ENCODE data around the gene PAX8.

GRCh38 chr2:113276761-113277425 lies 1.8 kb downstream of the PAX8 start:
- TF ChIP-seq POLR2AphosphoS5 (IDR thresholded peaks at IDR 0.05) (no peak), CTCF (IDR thresholded peaks at IDR 0.05) (no peak)

Measured in stomach (tissue), 4 donors.